ENCODE results near the gene PROCR. TPM values are rescaled to one million over a fixed set of nuclear protein-coding genes. Genes with fewer than 3 reads are reported as not detected.
"Not testable (repeated sequence)": the region's sequence is repeated elsewhere in the genome, so short reads cannot be mapped to it uniquely, and the experiment has no call there.

PROCR gene
- total RNA-seq, 2 donors from 2014 or later, result 9.8 to 14.5 TPM

DNA sequence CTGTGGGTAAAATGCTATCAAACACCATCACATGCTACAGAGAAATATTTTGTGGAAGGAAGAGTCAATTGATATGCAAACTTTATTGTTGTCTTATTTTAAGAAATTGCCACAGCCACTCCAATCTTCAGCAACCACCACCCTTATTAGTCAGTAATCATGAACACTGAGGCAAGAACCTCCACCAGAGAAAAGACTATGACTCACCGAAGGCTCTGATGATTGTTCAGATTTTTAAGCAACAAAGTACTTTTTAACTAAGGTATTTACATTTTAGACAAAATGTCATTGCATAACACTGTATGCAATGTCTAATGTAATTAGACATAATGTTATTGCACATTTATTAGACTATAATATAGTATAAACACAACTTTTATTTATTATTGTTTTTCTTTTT lies 28.4 kb downstream of the PROCR start:
- Histone ChIP-seq H3K9me3 (no peaks in the 10 kb centered on the region), H3K27ac (no peak overlapping the region), H3K4me3 (no peak overlapping the region), H3K27me3 (no peaks in the 10 kb centered on the region), H3K4me1 (no peaks in the 10 kb centered on the region), H3K36me3 (no peaks in the 10 kb centered on the region), H3K9ac (ENCODE audit: low read depth in 2 of 2, low read length in 2 of 2) (no peak overlapping the region)
- DNase-seq, result no peak
- intact Hi-C loops (cut with DNase I), result loop anchor here (10.0 kb wide), 1 partner anchor 335 kb away; no protein-coding TSS in a partner anchor
- TF ChIP-seq, protein P1, sequence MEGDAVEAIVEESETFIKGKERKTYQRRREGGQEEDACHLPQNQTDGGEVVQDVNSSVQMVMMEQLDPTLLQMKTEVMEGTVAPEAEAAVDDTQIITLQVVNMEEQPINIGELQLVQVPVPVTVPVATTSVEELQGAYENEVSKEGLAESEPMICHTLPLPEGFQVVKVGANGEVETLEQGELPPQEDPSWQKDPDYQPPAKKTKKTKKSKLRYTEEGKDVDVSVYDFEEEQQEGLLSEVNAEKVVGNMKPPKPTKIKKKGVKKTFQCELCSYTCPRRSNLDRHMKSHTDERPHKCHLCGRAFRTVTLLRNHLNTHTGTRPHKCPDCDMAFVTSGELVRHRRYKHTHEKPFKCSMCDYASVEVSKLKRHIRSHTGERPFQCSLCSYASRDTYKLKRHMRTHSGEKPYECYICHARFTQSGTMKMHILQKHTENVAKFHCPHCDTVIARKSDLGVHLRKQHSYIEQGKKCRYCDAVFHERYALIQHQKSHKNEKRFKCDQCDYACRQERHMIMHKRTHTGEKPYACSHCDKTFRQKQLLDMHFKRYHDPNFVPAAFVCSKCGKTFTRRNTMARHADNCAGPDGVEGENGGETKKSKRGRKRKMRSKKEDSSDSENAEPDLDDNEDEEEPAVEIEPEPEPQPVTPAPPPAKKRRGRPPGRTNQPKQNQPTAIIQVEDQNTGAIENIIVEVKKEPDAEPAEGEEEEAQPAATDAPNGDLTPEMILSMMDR (IDR thresholded peaks at IDR 0.05), result no peak

DNA sequence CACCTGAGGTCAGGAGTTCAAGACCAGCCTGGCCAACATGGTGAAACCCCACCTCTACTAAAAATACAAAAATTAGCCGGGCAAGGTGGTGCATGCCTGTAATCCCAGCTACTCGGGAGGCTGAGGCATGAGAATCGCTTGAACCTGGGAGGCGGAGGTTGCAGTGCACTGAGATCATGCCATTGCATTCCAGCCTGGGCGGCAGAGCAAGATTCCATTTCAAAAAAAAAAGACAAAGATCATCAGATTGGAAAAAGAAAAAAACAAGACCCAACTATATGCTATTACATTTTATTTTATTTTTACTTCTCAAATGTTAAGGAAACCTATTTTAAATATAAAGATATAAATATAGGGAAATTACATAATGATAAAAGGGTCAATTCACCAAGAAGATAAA lies 29.6 kb downstream of the PROCR start:
- not testable (repeated sequence) for DNase-seq; H3K36me3 ChIP-seq; H3K27me3 ChIP-seq; H3K9me3 ChIP-seq; H3K9ac ChIP-seq (ENCODE audit: low read depth in 2 of 2, low read length in 2 of 2); H3K4me1 ChIP-seq; H3K4me3 ChIP-seq; H3K27ac ChIP-seq
- intact Hi-C loops (cut with DNase I), result loop anchor here (10.0 kb wide), 1 partner anchor 337 kb away; no protein-coding TSS in a partner anchor

DNA sequence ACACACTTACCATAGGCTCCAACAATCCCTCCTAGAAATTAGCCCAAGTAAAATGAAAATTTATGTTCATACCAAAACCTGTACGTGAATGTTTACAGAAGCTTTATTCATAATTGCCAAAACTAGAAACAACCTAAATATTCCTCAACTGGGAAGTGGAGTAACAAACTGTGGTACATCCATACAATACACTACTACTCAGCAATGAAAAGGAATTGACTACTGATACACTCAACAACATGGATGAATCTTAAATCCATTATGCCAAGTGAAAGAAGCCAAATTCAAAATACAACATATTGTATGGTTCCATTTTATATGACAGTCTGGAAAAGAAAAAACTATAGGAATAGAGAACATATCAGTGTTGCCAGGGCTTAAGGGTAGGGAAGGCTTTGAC lies 34.9 kb downstream of the PROCR start:
- TF ChIP-seq, protein P1 (IDR thresholded peaks at IDR 0.05), result no peak
- no peak for DNase-seq
- intact Hi-C loops (cut with DNase I), result loop anchor here (5.0 to 10.0 kb wide), 3 partner anchors 110 to 375 kb away; no protein-coding TSS in a partner anchor
- no peaks in the 10 kb centered on the region for H3K9me3 ChIP-seq
- H3K27me3 ChIP-seq, result no peaks in the 10 kb centered on the region
- no peak overlapping the region for H3K4me3 ChIP-seq
- H3K27ac ChIP-seq, result no peak overlapping the region
- H3K9ac ChIP-seq (ENCODE audit: low read depth in 2 of 2, low read length in 2 of 2), result no peak overlapping the region
- no peaks in the 10 kb centered on the region for H3K36me3 ChIP-seq
- H3K4me1 ChIP-seq, result no peaks in the 10 kb centered on the region

DNA sequence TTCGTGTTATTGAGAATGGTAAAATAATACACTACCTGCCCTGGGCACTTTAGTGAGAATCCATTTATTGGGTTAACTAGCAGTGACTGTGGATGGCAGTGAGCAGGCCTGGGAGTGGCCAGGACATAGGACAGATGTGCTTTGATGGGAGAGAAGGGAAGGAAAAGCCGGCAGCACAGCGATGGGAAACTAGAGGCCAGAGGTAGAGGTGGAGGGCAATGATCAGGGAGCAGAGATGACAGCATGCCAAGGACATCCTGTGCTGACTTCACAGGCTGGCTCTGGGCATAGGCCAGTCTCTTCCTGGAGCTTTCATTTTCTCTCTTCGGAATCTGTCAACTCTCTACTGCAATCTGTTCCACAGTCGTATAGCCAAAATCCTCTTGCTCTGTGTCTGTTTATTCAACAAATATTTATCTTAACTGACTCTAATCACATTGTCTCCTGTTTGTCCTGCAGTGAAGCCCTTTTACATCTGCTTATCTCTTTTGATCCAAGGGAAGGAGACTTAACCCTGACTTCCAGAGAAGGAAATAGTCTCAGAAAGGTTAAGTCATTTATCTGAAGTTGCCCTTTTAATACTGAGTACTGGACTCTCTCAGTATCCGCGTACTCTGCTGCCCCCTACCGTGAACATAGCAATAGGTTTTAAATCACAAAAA lies 36.2 kb downstream of the PROCR start:
- intact Hi-C loops (cut with DNase I), result loop anchor here (2.0 to 10.0 kb wide), 4 partner anchors 63 to 376 kb away; no protein-coding TSS in a partner anchor
- Histone ChIP-seq H3K27me3 (no peaks in the 10 kb centered on the region), H3K9ac (ENCODE audit: low read depth in 2 of 2, low read length in 2 of 2) (peak overlapping the region in 1 of 2 donors; percentile 27), H3K9me3 (no peaks in the 10 kb centered on the region), H3K4me1 (no peaks in the 10 kb centered on the region), H3K4me3 (no peak overlapping the region), H3K36me3 (no peaks in the 10 kb centered on the region), H3K27ac (peak overlapping the region; percentile 53)
- DNase-seq, result peak; percentile 92
- TF ChIP-seq, protein P1 (IDR thresholded peaks at IDR 0.05), result peak; percentile 72

DNA sequence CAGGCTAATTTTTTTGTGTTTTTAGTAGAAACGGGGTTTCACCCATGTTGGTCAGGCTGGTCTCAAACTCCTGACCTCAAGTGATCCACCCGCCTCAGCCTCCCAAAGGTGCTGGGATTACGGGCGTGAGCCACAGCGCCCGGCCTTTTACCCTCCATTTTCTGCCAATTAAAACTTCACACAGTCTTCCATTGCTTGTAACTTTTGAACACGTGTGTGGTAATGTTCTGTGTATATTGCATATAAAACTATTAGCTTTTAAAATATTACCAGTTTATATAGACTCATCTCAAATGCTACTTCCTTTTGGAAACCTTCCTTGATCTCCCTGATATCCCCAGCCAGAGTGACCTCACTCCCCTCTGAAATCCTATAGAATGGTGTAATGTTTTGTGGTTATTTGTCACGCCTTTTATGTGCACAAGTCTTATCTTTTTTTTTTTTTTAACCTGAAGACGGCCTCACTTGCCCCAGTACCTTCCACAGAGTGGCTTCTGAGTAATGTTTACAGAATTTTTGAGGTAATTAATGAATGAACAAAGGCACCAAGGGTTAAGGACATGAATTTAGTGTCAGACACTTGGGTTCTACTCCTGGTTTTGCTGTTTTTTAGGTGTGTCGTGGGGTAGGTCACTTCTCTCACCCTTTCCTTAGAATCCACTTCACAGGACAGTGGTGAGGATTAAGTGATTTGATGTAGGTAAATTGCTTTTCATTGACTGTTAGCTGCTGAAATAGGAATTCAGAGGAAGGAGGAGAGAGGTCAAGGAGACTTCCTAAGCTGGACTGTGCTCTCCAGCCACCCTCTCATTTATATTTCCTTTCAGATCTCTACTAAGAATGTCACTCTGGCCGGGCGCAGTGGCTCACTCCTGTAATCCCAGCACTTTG lies 43.4 kb downstream of the PROCR start:
- no peak overlapping the region for H3K27ac ChIP-seq
- H3K4me1 ChIP-seq, result no peaks in the 10 kb centered on the region
- H3K9ac ChIP-seq (ENCODE audit: low read depth in 2 of 2, low read length in 2 of 2), result no peak overlapping the region
- intact Hi-C loops (cut with DNase I), result no loop called here
- no peak for DNase-seq
- H3K4me3 ChIP-seq, result no peak overlapping the region
- H3K36me3 ChIP-seq, result no peaks in the 10 kb centered on the region
- no peaks in the 10 kb centered on the region for H3K9me3 ChIP-seq
- H3K27me3 ChIP-seq, result no peaks in the 10 kb centered on the region
- TF ChIP-seq, protein P1 (IDR thresholded peaks at IDR 0.05), result no peak

Data from colonic mucosa (tissue), 4 donors.